Esophagus squamous epithelium (tissue), 5 donors: Measurements from ENCODE around the gene SEMA4F. TPM values are rescaled to one million over a fixed set of nuclear protein-coding genes. Genes with fewer than 3 reads are reported as not detected.

Experiments used
- DNase-seq: peaks from one replicate; lab custom pipeline; 2025; lab: John Stamatoyannopoulos, UW
- H3K27ac ChIP-seq, 4 donors: fragments of 200-600 bp; sonication (generic); one replicate each; pipeline ENCODE4 v1.5.1; 2016 to 2019; ENCODE audit warnings: mild to moderate bottlenecking in 1 of 4
- H3K27me3 ChIP-seq, 4 donors: fragments of 200-600 bp; sonication (generic); 1 replicate in 3 of 4; 2 replicates in 1 of 4; pipeline versions ENCODE4 v1.5.1 to v1.6.0; 2017 to 2021; ENCODE audit warnings: antibody characterized with exemption in 1 of 4
- H3K36me3 ChIP-seq, 3 donors: fragments of 200-600 bp; sonication (generic); one replicate each; pipeline ENCODE4 v1.5.1; 2016 to 2019
- H3K4me1 ChIP-seq, 3 donors: fragments of 200-600 bp; sonication (generic); one replicate each; pipeline ENCODE4 v1.5.1; 2017 to 2019
- H3K4me3 ChIP-seq, 4 donors: fragments of 200-600 bp; sonication (generic); 1 replicate in 3 of 4; 2 replicates in 1 of 4; pipeline ENCODE4 v1.5.1; 2016 to 2019; ENCODE audit warnings: mild to moderate bottlenecking in 2 of 4, moderate library complexity in 1 of 4
- H3K9me3 ChIP-seq, 3 donors: fragments of 200-600 bp; sonication (generic); one replicate each; pipeline ENCODE4 v1.5.1; 2016 to 2019
- POLR2A ChIP-seq, 4 donors: fragments of 450-650 bp; IDR thresholded peaks; one replicate each; pipeline ENCODE4 v1.6.1; 2017; ENCODE audit warnings: antibody characterized with exemption in 4 of 4, mild to moderate bottlenecking in 4 of 4, moderate library complexity in 3 of 4
- WGBS, 2 donors: methylation state at CpG; one replicate each; pipeline ENCODE4 v1.1.5; 2018; 5-methylcytosine and 5-hydroxymethylcytosine counted together
- intact Hi-C: fragments of 100-400 bp; cut with DNase I; formaldehyde crosslinking; loops from one replicate; pipeline ENCODE4 v1.15.0; 2022
- total RNA-seq, 4 donors: library from RNA; depleted of rRNA; stranded (reverse); fragments of >200 nt; gene quantifications; one replicate each; pipeline ENCODE4 v1.1.0, GENCODE V29; 2016
- TF ChIP-seq, protein P1 (sequence below), 6 experiments: fragments of 450-650 bp in 4 of 6; fragments of 200-600 bp in 2 of 6; sonication (generic) in 2 of 6; IDR thresholded peaks; one replicate each; pipeline ENCODE4 v1.5.1; 2016 to 2019; ENCODE audit warnings: antibody characterized with exemption in 6 of 6, mild to moderate bottlenecking in 4 of 6, moderate library complexity in 4 of 6
- donor health status: DM: yes; HTN: yes; CAD: no.

SEMA4F gene
- total RNA-seq, 4 donors from 2014 or later = 0.42 to 6.1 (median 1.7) TPM

DNA sequence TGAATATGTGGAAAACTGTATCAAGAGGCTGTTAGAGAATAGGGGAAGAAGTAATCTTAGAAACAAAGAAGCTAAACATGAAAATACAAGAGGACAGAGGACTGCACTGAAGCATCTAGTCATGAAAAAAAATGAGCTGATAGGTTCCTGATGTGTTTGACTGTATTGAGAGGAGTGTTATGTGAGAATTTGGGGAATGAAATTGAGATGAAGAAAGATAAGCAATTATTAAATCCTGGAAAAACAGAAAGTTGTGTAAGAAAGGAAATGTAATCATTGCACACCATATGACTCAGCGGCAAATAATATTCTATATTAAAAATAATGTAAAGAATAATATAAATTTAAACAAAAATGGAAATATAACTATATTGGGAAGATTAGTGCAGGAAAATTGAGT lies 71.2 kb downstream of the SEMA4F start:
- TF ChIP-seq, protein P1, sequence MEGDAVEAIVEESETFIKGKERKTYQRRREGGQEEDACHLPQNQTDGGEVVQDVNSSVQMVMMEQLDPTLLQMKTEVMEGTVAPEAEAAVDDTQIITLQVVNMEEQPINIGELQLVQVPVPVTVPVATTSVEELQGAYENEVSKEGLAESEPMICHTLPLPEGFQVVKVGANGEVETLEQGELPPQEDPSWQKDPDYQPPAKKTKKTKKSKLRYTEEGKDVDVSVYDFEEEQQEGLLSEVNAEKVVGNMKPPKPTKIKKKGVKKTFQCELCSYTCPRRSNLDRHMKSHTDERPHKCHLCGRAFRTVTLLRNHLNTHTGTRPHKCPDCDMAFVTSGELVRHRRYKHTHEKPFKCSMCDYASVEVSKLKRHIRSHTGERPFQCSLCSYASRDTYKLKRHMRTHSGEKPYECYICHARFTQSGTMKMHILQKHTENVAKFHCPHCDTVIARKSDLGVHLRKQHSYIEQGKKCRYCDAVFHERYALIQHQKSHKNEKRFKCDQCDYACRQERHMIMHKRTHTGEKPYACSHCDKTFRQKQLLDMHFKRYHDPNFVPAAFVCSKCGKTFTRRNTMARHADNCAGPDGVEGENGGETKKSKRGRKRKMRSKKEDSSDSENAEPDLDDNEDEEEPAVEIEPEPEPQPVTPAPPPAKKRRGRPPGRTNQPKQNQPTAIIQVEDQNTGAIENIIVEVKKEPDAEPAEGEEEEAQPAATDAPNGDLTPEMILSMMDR (IDR thresholded peaks at IDR 0.05) = no peak
- no peak for TF ChIP-seq POLR2A (IDR thresholded peaks at IDR 0.05)
- DNase-seq = no peak
- no peaks in the 10 kb centered on the region for H3K36me3 ChIP-seq
- no peaks in the 10 kb centered on the region for H3K4me1 ChIP-seq
- H3K27ac ChIP-seq = no peak overlapping the region
- H3K4me3 ChIP-seq = no peak overlapping the region
- peaks cover 0 to 13% (median 0%) of the 10 kb centered on the region in 4 donors for H3K27me3 ChIP-seq
- intact Hi-C loops = no loop called here
- no peaks in the 10 kb centered on the region for H3K9me3 ChIP-seq
- 84 to 96% methylated on average over 1 of the region's 1 CpG for WGBS, 2 donors

DNA sequence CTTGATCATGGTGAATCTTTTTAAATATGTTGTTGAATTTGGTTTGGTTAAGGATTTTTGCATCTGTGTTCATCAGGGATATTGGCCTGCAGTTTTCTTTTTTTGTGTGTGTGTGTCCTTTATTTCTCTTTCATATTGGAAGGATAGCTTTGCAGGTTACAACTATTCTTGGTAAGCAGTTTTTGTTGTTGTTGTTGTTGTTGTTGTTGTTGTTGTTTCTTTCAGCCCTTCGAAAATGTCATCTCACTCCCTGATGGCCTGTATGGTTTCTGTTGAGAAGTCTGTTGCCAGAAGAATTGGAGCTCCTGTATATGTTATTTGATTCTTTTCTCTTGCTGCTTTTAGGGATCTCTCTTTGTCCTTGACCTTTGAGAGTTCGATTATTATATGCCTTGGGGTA lies 74.8 kb downstream of the SEMA4F start:
- WGBS, 2 donors = 59 to 64% methylated on average over 2 of the region's 2 CpGs
- H3K9me3 ChIP-seq = no peaks in the 10 kb centered on the region
- H3K36me3 ChIP-seq = no peaks in the 10 kb centered on the region
- no peak for DNase-seq
- no peak overlapping the region for H3K27ac ChIP-seq
- H3K4me3 ChIP-seq = no peak overlapping the region
- peaks cover 0 to 2% (median 0%) of the 10 kb centered on the region in 3 donors for H3K4me1 ChIP-seq
- intact Hi-C loops = no loop called here
- TF ChIP-seq POLR2A (IDR thresholded peaks at IDR 0.05) = no peak
- TF ChIP-seq, protein P1 (IDR thresholded peaks at IDR 0.05) = no peak
- peaks cover 0 to 8% (median 0%) of the 10 kb centered on the region in 4 donors for H3K27me3 ChIP-seq

DNA sequence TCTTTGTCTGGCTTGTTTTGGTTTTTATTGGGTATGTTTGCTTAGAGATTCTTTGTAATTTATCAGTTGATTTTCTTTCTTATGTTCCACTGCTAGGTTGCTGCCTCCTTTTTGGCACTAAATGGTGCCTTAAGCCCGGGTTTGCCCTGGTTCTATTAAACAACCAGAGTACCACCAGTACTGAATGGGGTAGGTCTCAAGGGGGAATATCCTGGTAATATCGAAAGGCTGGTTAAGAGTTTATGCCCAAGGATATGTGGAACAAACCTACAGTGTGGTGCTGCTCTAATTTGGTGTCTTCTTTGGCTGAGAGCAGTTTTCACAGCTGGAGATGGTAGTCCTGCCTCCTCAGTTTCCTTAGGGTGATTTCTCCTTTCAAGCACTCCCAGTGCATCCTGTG lies 76.5 kb downstream of the SEMA4F start:
- Histone ChIP-seq H3K9me3 (no peaks in the 10 kb centered on the region), H3K27me3 (peaks cover 0 to 4% (median 0%) of the 10 kb centered on the region in 4 donors), H3K36me3 (no peaks in the 10 kb centered on the region), H3K4me1 (peaks cover 0 to 15% (median 3%) of the 10 kb centered on the region in 3 donors), H3K4me3 (no peak overlapping the region), H3K27ac (no peak overlapping the region)
- no peak for TF ChIP-seq POLR2A (IDR thresholded peaks at IDR 0.05)
- no peak for DNase-seq
- intact Hi-C loops = no loop called here
- WGBS, 2 donors = 58 to 69% methylated on average over 2 of the region's 2 CpGs

Other genes with a start within 250 kb of the SEMA4F start
- gene C2orf81, start 232.6 kb upstream of the SEMA4F start, total RNA-seq = under 1 TPM; 0.22 to 0.76 (median 0.59) TPM
- 1 to 10 TPM; 3.1 to 9.1 (median 6.0) TPM for gene WDR54, start 232.5 kb upstream of the SEMA4F start, total RNA-seq
- 10 to 100 TPM; 20.2 to 37.8 (median 27.9) TPM for gene RTKN, start 212.3 kb upstream of the SEMA4F start, total RNA-seq
- 10 to 100 TPM in 3 of 4 donors, 1 to 10 TPM in 1; 5.4 to 41.9 (median 20.3) TPM for gene INO80B, start 199.2 kb upstream of the SEMA4F start, total RNA-seq
- gene WBP1, start 195.8 kb upstream of the SEMA4F start, total RNA-seq = 10 to 100 TPM; 14.2 to 34.1 (median 25.3) TPM
- gene MOGS, start 188.9 kb upstream of the SEMA4F start, total RNA-seq = 10 to 100 TPM; 29.3 to 37.4 (median 33.9) TPM
- gene MRPL53, start 181.6 kb upstream of the SEMA4F start, total RNA-seq = 10 to 100 TPM; 10.7 to 25.2 (median 22.1) TPM
- 10 to 100 TPM in 2 of 4 donors, 1 to 10 TPM in 2; 6.5 to 24.6 (median 14.5) TPM for gene CCDC142, start 171.2 kb upstream of the SEMA4F start, total RNA-seq
- 10 to 100 TPM; 11.2 to 27.7 (median 17.5) TPM for gene TTC31, start 171.2 kb upstream of the SEMA4F start, total RNA-seq
- under 1 TPM in 2 of 4 donors, not detected in 2; 0.38 to 0.57 TPM for gene LBX2, start 154.6 kb upstream of the SEMA4F start, total RNA-seq
- gene PCGF1, start 146.6 kb upstream of the SEMA4F start, total RNA-seq = 10 to 100 TPM in 3 of 4 donors, 1 to 10 TPM in 1; 4.4 to 16.2 (median 14.7) TPM
- not detected for gene TLX2, start 139.8 kb upstream of the SEMA4F start, total RNA-seq
- 10 to 100 TPM in 1 of 4 donors, 1 to 10 TPM in 3; 3.8 to 13.3 (median 5.7) TPM for gene DQX1, start 128.0 kb upstream of the SEMA4F start, total RNA-seq
- gene AUP1, start 124.5 kb upstream of the SEMA4F start, total RNA-seq = 100 to 1,000 TPM in 2 of 4 donors, 10 to 100 TPM in 2; 79.9 to 142 (median 105) TPM
- gene HTRA2, start 124.3 kb upstream of the SEMA4F start, total RNA-seq = 10 to 100 TPM; 16.9 to 25.8 (median 22.0) TPM
- 1 to 10 TPM in 2 of 4 donors, under 1 TPM in 1, not detected in 1; 0.48 to 4.3 (median 3.2) TPM for gene LOXL3, start 100.3 kb upstream of the SEMA4F start, total RNA-seq
- gene DOK1, start 99.5 kb upstream of the SEMA4F start, total RNA-seq = 1 to 10 TPM in 2 of 4 donors, under 1 TPM in 1, not detected in 1; 0.88 to 6.7 (median 3.0) TPM
- gene M1AP, start 5.9 kb upstream of the SEMA4F start, total RNA-seq = under 1 TPM in 1 of 4 donors, not detected in 3; 0.19 TPM
- 10 to 100 TPM; 11.2 to 45.4 (median 25.1) TPM for gene HK2, start 179.9 kb downstream of the SEMA4F start, total RNA-seq